Measurements from ENCODE around the gene MANEAL.

The MANEAL gene

GRCh38 chr1:37831109-37831508, 37.5 kb downstream of the MANEAL start:
- DNase-seq = no peak

- DNase-seq = no peak
These were observed 38.2 kb downstream of the MANEAL start for GRCh38 chr1:37831809-37832208.

GRCh38 chr1:37836788-37837187, 43.1 kb downstream of the MANEAL start:
- no peak for DNase-seq

- DNase-seq = no peak
These were observed 46.0 kb downstream of the MANEAL start for GRCh38 chr1:37839676-37840075.

GRCh38 chr1:37840711-37841110, 47.1 kb downstream of the MANEAL start:
- DNase-seq = no peak

GRCh38 chr1:37841652-37842051, 48.0 kb downstream of the MANEAL start:
- no peak for DNase-seq

GRCh38 chr1:37844536-37844935, 50.9 kb downstream of the MANEAL start:
- DNase-seq = no peak

- no peak for DNase-seq
These were observed 51.5 kb downstream of the MANEAL start for GRCh38 chr1:37845049-37845646.

- no peak for DNase-seq
These were observed 52.1 kb downstream of the MANEAL start for GRCh38 chr1:37845786-37846185.

GRCh38 chr1:37846647-37847339, 53.1 kb downstream of the MANEAL start:
- no peak for DNase-seq

- DNase-seq = no peak
These were observed 55.8 kb downstream of the MANEAL start for GRCh38 chr1:37849480-37849879.

- DNase-seq = no peak
These were observed 56.8 kb downstream of the MANEAL start for GRCh38 chr1:37850352-37850955.

Measured in activated effector memory CD4-positive, alpha-beta T cell treated with Interleukin-2 at 50 U/mL for 16 hours (primary cell).